B cell (primary cell): ENCODE results near the gene GAMT. TPM values are rescaled to one million over a fixed set of nuclear protein-coding genes. Genes with fewer than 3 reads are reported as not detected.

Experiments used
- ATAC-seq: fragments of 200-7000 bp; cut with Tn5 transposase; one replicate; pipeline ENCODE4 v1.10.0; 2021; ENCODE audit warnings: low read depth, mild to moderate bottlenecking, moderate number of reproducible peaks, moderate library complexity
- CTCF ChIA-PET: fragments of 350-600 bp; sonication (Branson Sonifier 250); formaldehyde crosslinking; loops from one replicate; lab custom pipeline; 2021; ENCODE audit warnings: antibody characterized with exemption, inconsistent platforms; lab: Charles Lee
- POLR2A ChIA-PET: fragments of 350-600 bp; sonication (Branson Sonifier 250); formaldehyde crosslinking; loops from one replicate; lab custom pipeline; 2021; ENCODE audit warnings: antibody characterized with exemption; lab: Charles Lee
- DNase-seq: peaks from one replicate; pipeline ENCODE4 v3.0.0; 2013
- H2AFZ ChIP-seq: 2 replicates; pipeline ENCODE4 v1.6.1; 2012; ENCODE audit warnings: mild to moderate bottlenecking, low read depth, low read length; ENCODE audit not compliant: insufficient read depth, poor library complexity, severe bottlenecking
- H3K27ac ChIP-seq, 2 donors: 1 replicate in 1 of 2; 2 replicates in 1 of 2; pipeline ENCODE4 v1.5.1; 2012 to 2013; ENCODE audit warnings: low read length in 2 of 2, mild to moderate bottlenecking in 2 of 2, moderate library complexity in 1 of 2
- H3K27me3 ChIP-seq, 4 experiments: fragments of 200-600 bp in 1 of 4; sonication (generic) in 1 of 4; replicated peaks in 1 of 4; 1 replicate in 2 of 4; 2 replicates in 2 of 4; pipeline versions ENCODE4 v1.6.1 to v1.7.0; 2013 to 2016; ENCODE audit warnings: low read length in 3 of 4, mild to moderate bottlenecking in 2 of 4, mixed read lengths in 1 of 4, moderate library complexity in 1 of 4; ENCODE audit not compliant: insufficient read depth in 4 of 4, control insufficient read depth in 3 of 4; ENCODE audit errors: control extremely low read depth in 1 of 4
- H3K36me3 ChIP-seq, 2 experiments: replicated peaks in 1 of 2; 1 replicate in 1 of 2; 2 replicates in 1 of 2; pipeline versions ENCODE4 v1.6.1 to v1.7.1; 2013; ENCODE audit warnings: low read length in 1 of 2; ENCODE audit not compliant: insufficient read depth in 2 of 2, control insufficient read depth in 1 of 2; ENCODE audit errors: control extremely low read depth in 1 of 2, extremely low read depth in 1 of 2
- H3K4me1 ChIP-seq, 2 donors: fragments of 200-600 bp in 1 of 2; sonication (generic) in 1 of 2; 1 replicate in 1 of 2; 2 replicates in 1 of 2; pipeline versions ENCODE4 v1.5.1 to v1.6.1; 2013 to 2017; ENCODE audit warnings: low read length in 2 of 2; ENCODE audit not compliant: control insufficient read depth in 2 of 2, insufficient read depth in 2 of 2
- H3K4me2 ChIP-seq: replicated peaks from 2 replicates; pipeline ENCODE3; 2012; ENCODE audit warnings: mild to moderate bottlenecking, low read depth, low read length; ENCODE audit not compliant: poor library complexity, severe bottlenecking
- H3K4me3 ChIP-seq, 5 experiments: fragments of 200-600 bp in 1 of 5; sonication (generic) in 1 of 5; 1 replicate in 3 of 5; 2 replicates in 2 of 5; pipeline versions ENCODE4 v1.5.1 to v1.7.0; 2011 to 2016; ENCODE audit warnings: low read length in 4 of 5, mild to moderate bottlenecking in 4 of 5, low read depth in 2 of 5, control low read depth in 1 of 5, moderate library complexity in 1 of 5; ENCODE audit not compliant: insufficient read depth in 1 of 5; ENCODE audit errors: control extremely low read depth in 1 of 5, extremely low read depth in 1 of 5
- H3K79me2 ChIP-seq: fragments of 200-600 bp; sonication (generic); one replicate; pipeline ENCODE4 v1.6.0; 2016; ENCODE audit warnings: low read length; ENCODE audit not compliant: control insufficient read depth, insufficient read depth
- H3K9ac ChIP-seq: fragments of 200-600 bp; sonication (generic); 2 replicates; pipeline ENCODE4 v1.6.1; 2017; ENCODE audit warnings: mild to moderate bottlenecking, low read length, moderate library complexity
- H3K9me3 ChIP-seq, 3 donors: one replicate each; pipeline versions ENCODE4 v1.6.1 to v1.7.1; 2013; ENCODE audit warnings: low read length in 2 of 3; ENCODE audit not compliant: control insufficient read depth in 2 of 3, insufficient read depth in 1 of 3; ENCODE audit errors: control extremely low read depth in 1 of 3
- H4K20me1 ChIP-seq: 2 replicates; pipeline ENCODE4 v1.6.0; 2012; ENCODE audit warnings: mild to moderate bottlenecking, low read length; ENCODE audit not compliant: insufficient read depth, control insufficient read depth, poor library complexity, severe bottlenecking
- H3K27ac Mint-ChIP-seq: one replicate; pipeline ENCODE4 v1.8.0; 2021; ENCODE audit warnings: mixed read lengths
- H3K27me3 Mint-ChIP-seq: one replicate; pipeline ENCODE4 v1.8.0; 2021; ENCODE audit warnings: mixed read lengths
- H3K4me1 Mint-ChIP-seq: one replicate; pipeline ENCODE4 v1.8.0; 2021; ENCODE audit warnings: mixed read lengths
- H3K4me3 Mint-ChIP-seq: one replicate; pipeline ENCODE4 v1.8.0; 2021; ENCODE audit warnings: mixed read lengths
- H3K9me3 Mint-ChIP-seq: one replicate; pipeline ENCODE4 v1.8.0; 2022; ENCODE audit warnings: mixed read lengths; ENCODE audit not compliant: insufficient read depth
- CTCF ChIP-seq: fragments of 200-600 bp; IDR thresholded peaks from one replicate; pipeline ENCODE4 v1.8.0; 2022; ENCODE audit warnings: antibody characterized with exemption, mild to moderate bottlenecking
- EZH2 ChIP-seq: IDR thresholded peaks from 2 replicates; pipeline ENCODE4 v1.6.1; 2012; ENCODE audit warnings: borderline replicate concordance, low read depth, mild to moderate bottlenecking, moderate library complexity, low read length; ENCODE audit not compliant: insufficient read depth, poor library complexity, severe bottlenecking
- WGBS: methylation state at CpG from one replicate; pipeline ENCODE4 v1.1.5; 2013; ENCODE audit warnings: missing lambda C conversion rate; ENCODE audit not compliant: insufficient coverage; 5-methylcytosine and 5-hydroxymethylcytosine counted together
- intact Hi-C: fragments of 100-400 bp; cut with micrococcal nuclease; formaldehyde crosslinking; loops from one replicate; pipeline ENCODE4 v1.10.0; 2022
- polyA plus RNA-seq: library from polyadenylated mRNA; depleted of rRNA; stranded (reverse); fragments of >200 nt; gene quantifications from 2 replicates; pipeline ENCODE4 v1.2.3, GENCODE V29; 2012
- total RNA-seq, 2 donors: library from RNA; stranded (reverse); fragments of 120-200 nt in 1 of 2; gene quantifications; 1 replicate in 1 of 2; 2 replicates in 1 of 2; pipeline versions ENCODE4 v1.2.3 to v1.2.4, GENCODE V29; 2013 to 2022

GAMT gene
- total and polyA plus RNA-seq, 2 donors (not counting 1 experiment from before 2014, with no cell fraction given): 8.8 to 12.1 TPM

GRCh38 chr19:1384478-1385110 lies 16.7 kb downstream of the GAMT start:
- peak; percentile 49 for DNase-seq
- Histone ChIP-seq H3K4me1 (peaks cover 11 to 15% of the 10 kb centered on the region in 2 donors), H3K27ac (peak overlapping the region; percentile 44 to 85), H3K79me2 (peaks cover 5% of the 10 kb centered on the region), H3K36me3 (peaks cover 0 to 18% of the 10 kb centered on the region in 2 experiments), H3K27me3 (no peaks in the 10 kb centered on the region), H3K9ac (peak overlapping the region; percentile 87), H4K20me1 (peaks cover 5% of the 10 kb centered on the region), H2AFZ (peak overlapping the region; percentile 83), H3K9me3 (no peaks in the 10 kb centered on the region), H3K4me2 (peak overlapping the region; percentile 79), H3K4me3 (peak overlapping the region; percentile 17 to 93 (median 76))
- H3K4me1 Mint-ChIP-seq: peaks cover 17% of the 10 kb centered on the region
- WGBS: 10% methylated on average over 11 of the region's 17 CpGs
- peak overlapping the region; percentile 90 for H3K4me3 Mint-ChIP-seq
- TF ChIP-seq EZH2 (no peak), CTCF (no peak)
- ATAC-seq: no peak
- H3K27ac Mint-ChIP-seq: peak overlapping the region; percentile 22
- H3K9me3 Mint-ChIP-seq: no peaks in the 10 kb centered on the region
- intact Hi-C loops: no loop called here
- ChIA-PET CTCF (interaction anchor here (1.7 kb wide), 1 partner anchor 140 kb away, joined by 5 read pairs; no protein-coding TSS in a partner anchor), POLR2A (interaction anchor here (0.7 to 0.9 kb wide), 2 partner anchors 14 to 112 kb away, joined by 3 read pairs; no protein-coding TSS in a partner anchor)
- H3K27me3 Mint-ChIP-seq: peaks cover 3% of the 10 kb centered on the region

DNA sequence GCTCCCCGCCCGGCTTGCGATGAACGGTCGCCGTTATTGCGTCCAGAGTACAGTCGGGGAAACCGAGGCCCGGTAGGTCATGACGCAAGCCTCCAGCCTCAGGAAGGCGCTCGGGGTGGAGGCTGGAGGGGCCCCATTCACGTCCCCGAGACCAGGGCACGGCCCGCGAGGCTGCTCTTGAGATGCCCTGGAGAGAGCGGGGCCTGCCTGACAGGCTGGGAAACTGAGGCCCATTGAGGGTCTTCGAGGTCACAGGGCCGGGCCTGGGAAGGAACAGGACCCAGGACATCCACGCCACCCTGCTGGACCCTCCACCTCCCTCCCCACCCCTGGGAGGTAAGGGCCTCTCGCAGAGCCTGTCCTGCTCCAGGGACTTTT lies 17.3 kb downstream of the GAMT start:
- POLR2A ChIA-PET: interaction anchor here (0.7 to 0.9 kb wide), 2 partner anchors 14 to 112 kb away, joined by 3 read pairs; no protein-coding TSS in a partner anchor
- H3K27ac ChIP-seq: peak overlapping the region; percentile 44 to 85
- H3K27ac Mint-ChIP-seq: peak overlapping the region; percentile 22
- peaks cover 0 to 15% of the 10 kb centered on the region in 2 experiments for H3K36me3 ChIP-seq
- ATAC-seq (no peak), DNase-seq (peak; percentile 45)
- H3K27me3 Mint-ChIP-seq: peaks cover 3% of the 10 kb centered on the region
- no peaks in the 10 kb centered on the region for H3K9me3 ChIP-seq
- peaks cover 17% of the 10 kb centered on the region for H3K4me1 Mint-ChIP-seq
- 0% methylated on average over 23 of the region's 23 CpGs for WGBS
- H2AFZ ChIP-seq: peak overlapping the region; percentile 83
- H3K4me3 Mint-ChIP-seq: peak overlapping the region; percentile 90
- H3K9ac ChIP-seq: peak overlapping the region; percentile 87
- H3K4me1 ChIP-seq: peaks cover 11 to 15% of the 10 kb centered on the region in 2 donors
- no peak for TF ChIP-seq EZH2
- TF ChIP-seq CTCF: no peak
- H3K79me2 ChIP-seq: peaks cover 5% of the 10 kb centered on the region
- peaks cover 5% of the 10 kb centered on the region for H4K20me1 ChIP-seq
- intact Hi-C loops: no loop called here
- CTCF ChIA-PET: interaction anchor here (1.7 kb wide), 1 partner anchor 140 kb away, joined by 5 read pairs; no protein-coding TSS in a partner anchor
- no peaks in the 10 kb centered on the region for H3K9me3 Mint-ChIP-seq
- peak overlapping the region; percentile 79 for H3K4me2 ChIP-seq
- H3K4me3 ChIP-seq: peak overlapping the region; percentile 17 to 93 (median 76)
- no peaks in the 10 kb centered on the region for H3K27me3 ChIP-seq
